ACHN (cell line): Measurements from ENCODE around the gene NOVA1.

Experiments
- DNase-seq: peaks from one replicate; pipeline ENCODE4 v3.0.0-alpha.2; 2015
- in situ Hi-C: cut with HindIII; loops from 2 replicates; pipeline ENCODE4 v1.10.0; 2017; ENCODE audit warnings: low sequenced_read_pairs, low pct_ligation_motif_present, low pct_unique_long_range_greater_than_20kb

The NOVA1 gene

GRCh38 chr14:26484562-26484961, 113.3 kb downstream of the NOVA1 start:
- in situ Hi-C loops = no loop called here
- no peak for DNase-seq

GRCh38 chr14:26478967-26479366, 118.9 kb downstream of the NOVA1 start:
- DNase-seq = no peak
- in situ Hi-C loops = no loop called here

GRCh38 chr14:26466862-26467261, 131.0 kb downstream of the NOVA1 start:
- in situ Hi-C loops = no loop called here
- no peak for DNase-seq

- DNase-seq = no peak
- in situ Hi-C loops = no loop called here
These were observed 134.7 kb downstream of the NOVA1 start for GRCh38 chr14:26463136-26463535.

GRCh38 chr14:26454105-26454504, 143.7 kb downstream of the NOVA1 start:
- in situ Hi-C loops = no loop called here
- no peak for DNase-seq

GRCh38 chr14:26448181-26448855, 149.5 kb downstream of the NOVA1 start:
- in situ Hi-C loops = no loop called here
- no peak for DNase-seq

GRCh38 chr14:26444822-26445221, 153.0 kb downstream of the NOVA1 start:
- peak; percentile 34 for DNase-seq
- in situ Hi-C loops = no loop called here

GRCh38 chr14:26443654-26444053, 154.2 kb downstream of the NOVA1 start:
- DNase-seq = no peak
- in situ Hi-C loops = no loop called here

- DNase-seq = no peak
- in situ Hi-C loops = no loop called here
These were observed 168.6 kb downstream of the NOVA1 start for GRCh38 chr14:26429205-26429604.

- in situ Hi-C loops = no loop called here
- peak; percentile 3 for DNase-seq
These were observed 170.7 kb downstream of the NOVA1 start for GRCh38 chr14:26427097-26427496.

- in situ Hi-C loops = no loop called here
- no peak for DNase-seq
These were observed 173.3 kb downstream of the NOVA1 start for GRCh38 chr14:26424537-26424936.

- in situ Hi-C loops = no loop called here
- DNase-seq = no peak
These were observed 182.2 kb downstream of the NOVA1 start for GRCh38 chr14:26415618-26416123.

- DNase-seq = no peak
- in situ Hi-C loops = no loop called here
These were observed 182.9 kb downstream of the NOVA1 start for GRCh38 chr14:26414926-26415325.

- no peak for DNase-seq
- in situ Hi-C loops = no loop called here
These were observed 183.7 kb downstream of the NOVA1 start for GRCh38 chr14:26414103-26414502.

GRCh38 chr14:26412421-26412820, 185.4 kb downstream of the NOVA1 start:
- DNase-seq = no peak
- in situ Hi-C loops = no loop called here

- no peak for DNase-seq
- in situ Hi-C loops = no loop called here
These were observed 187.6 kb downstream of the NOVA1 start for GRCh38 chr14:26410189-26410685.

GRCh38 chr14:26404927-26405326, 192.9 kb downstream of the NOVA1 start:
- no peak for DNase-seq
- in situ Hi-C loops = no loop called here

GRCh38 chr14:26403760-26404159, 194.1 kb downstream of the NOVA1 start:
- in situ Hi-C loops = no loop called here
- no peak for DNase-seq

- no peak for DNase-seq
- in situ Hi-C loops = no loop called here
These were observed 195.7 kb downstream of the NOVA1 start for GRCh38 chr14:26402126-26402525.

GRCh38 chr14:26401179-26401968, 196.5 kb downstream of the NOVA1 start:
- in situ Hi-C loops = no loop called here
- DNase-seq = no peak
